ENCODE data around the gene OR8B3.
"Not testable (repeated sequence)": the region's sequence is repeated elsewhere in the genome, so short reads cannot be mapped to it uniquely, and the experiment has no call there.

OR8B3 gene

GRCh38 chr11:124398924-124399323 lies at the start of gene OR8B3:
Gene OR8B3 (minus strand): TSS chr11:124399024. CDS start chr11:124397351, 1,673 bp downstream.
- no peak for DNase-seq (ENCODE audit: low read depth in 2 of 2)

DNA sequence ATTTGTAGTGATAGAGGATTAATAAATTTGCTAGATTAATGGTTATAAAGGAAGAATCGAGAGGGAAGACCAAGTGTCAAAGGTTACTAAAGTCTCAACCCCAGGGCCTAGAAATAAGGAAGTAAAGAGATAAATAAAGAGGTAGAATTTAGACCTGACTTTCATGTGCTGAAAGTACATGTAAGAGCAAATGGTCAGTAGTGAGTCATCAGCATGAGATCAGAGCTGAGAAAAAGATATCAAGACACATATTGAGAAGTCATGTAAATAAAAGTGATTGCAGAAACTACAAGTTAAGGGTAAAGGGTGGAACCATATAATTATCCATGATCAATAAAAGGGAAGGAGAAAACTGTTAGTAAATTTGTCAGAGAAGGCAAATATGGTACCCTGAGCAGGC lies 48.1 kb upstream of the OR8B3 start:
- DNase-seq (ENCODE audit: low read depth in 2 of 2), result no peak

GRCh38 chr11:124445646-124446150 lies 46.9 kb upstream of the OR8B3 start, which contains the start of gene OR8B8:
Gene OR8B8 (minus strand): TSS chr11:124445696. CDS start chr11:124441085, 4,611 bp downstream.
- no peak for DNase-seq (ENCODE audit: low read depth in 2 of 2)

GRCh38 chr11:124442847-124443246 lies 44.0 kb upstream of the OR8B3 start:
- no peak for DNase-seq (ENCODE audit: low read depth in 2 of 2)

- no peak for DNase-seq (ENCODE audit: low read depth in 2 of 2)
These were observed 43.6 kb upstream of the OR8B3 start for GRCh38 chr11:124442442-124442841.

DNA sequence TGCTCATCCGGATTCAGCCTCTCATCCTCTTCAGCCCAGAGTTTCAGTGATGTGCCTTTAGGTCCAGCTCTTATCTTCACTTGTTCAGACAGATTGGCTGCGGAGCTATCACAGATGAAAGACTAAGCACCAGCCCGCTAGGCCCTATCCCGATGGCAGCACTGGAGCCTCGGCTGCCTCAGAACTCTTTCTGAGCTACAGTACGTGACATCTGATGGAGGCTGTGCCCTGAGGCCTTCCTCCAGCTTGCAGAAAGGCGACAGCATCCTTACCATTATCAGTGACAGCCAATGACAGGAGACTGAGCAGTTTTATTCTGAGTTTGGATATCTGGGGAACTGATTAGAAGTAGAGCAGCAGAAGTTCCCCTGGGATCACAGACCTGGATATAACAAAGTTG lies 42.7 kb upstream of the OR8B3 start:
- DNase-seq (ENCODE audit: low read depth in 2 of 2), result no peak

- DNase-seq (ENCODE audit: low read depth in 2 of 2), result no peak
These were observed 42.3 kb upstream of the OR8B3 start for GRCh38 chr11:124441081-124441480.

- no peak for DNase-seq (ENCODE audit: low read depth in 2 of 2)
These were observed 41.8 kb upstream of the OR8B3 start for GRCh38 chr11:124440608-124441007.

- no peak for DNase-seq (ENCODE audit: low read depth in 2 of 2)
These were observed 35.9 kb upstream of the OR8B3 start for GRCh38 chr11:124434699-124435098.

GRCh38 chr11:124429599-124429998 lies 30.8 kb upstream of the OR8B3 start:
- DNase-seq (ENCODE audit: low read depth in 2 of 2), result no peak

DNA sequence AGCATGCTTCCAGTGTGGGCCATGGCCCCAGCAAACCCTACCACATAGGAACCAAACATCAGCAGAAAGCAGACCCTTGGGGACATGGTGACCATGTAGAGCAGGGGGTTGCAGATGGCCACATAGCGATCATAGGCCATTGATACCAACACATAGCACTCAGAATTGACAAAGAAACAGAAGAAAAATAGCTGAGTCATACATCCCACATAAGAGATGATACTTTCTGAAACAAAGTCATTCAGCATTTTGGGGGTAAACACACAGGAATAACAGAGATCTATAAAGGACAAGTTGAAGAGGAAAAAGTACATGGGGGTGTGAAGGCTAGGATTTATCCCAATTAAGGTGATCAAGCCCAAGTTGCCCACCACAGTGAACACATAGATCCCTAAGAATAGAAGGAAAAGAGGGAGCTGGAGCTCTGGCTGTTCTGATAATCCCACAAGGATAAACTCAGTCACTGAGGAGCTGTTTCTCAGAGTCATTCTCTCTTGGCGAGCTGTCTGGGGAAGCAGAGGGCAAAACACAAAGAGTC lies 25.6 kb upstream of the OR8B3 start, which contains the start of gene OR8B4:
Gene OR8B4 (minus strand): TSS at position 488 of the 538 bp plus-strand sequence. CDS start 0 bp downstream, at position 488.
- DNase-seq (ENCODE audit: low read depth in 2 of 2), result no peak

DNA sequence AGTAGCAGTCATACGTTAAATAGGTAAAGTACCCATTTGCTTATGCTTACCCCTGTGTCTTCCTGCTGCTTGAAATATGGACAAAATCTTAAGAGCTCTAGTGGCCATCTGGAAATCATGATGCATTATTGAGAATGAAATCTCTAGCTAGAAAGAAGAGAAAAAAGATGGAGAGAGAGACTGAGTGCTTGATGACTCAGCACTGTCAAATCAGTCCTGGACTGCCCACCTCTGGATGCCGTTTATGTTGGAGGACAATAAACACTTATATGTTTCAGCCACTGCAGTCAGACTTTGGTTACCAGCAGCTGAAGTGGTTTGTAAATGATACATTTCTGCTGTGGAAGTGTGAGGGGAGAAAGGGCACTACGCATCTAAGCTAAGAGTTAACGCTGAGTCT lies 22.2 kb upstream of the OR8B3 start:
- DNase-seq (ENCODE audit: low read depth in 2 of 2), result no peak

- DNase-seq (ENCODE audit: low read depth in 2 of 2), result no peak
These were observed 16.6 kb upstream of the OR8B3 start for GRCh38 chr11:124415356-124415923.

- DNase-seq (ENCODE audit: low read depth in 2 of 2), result no peak
These were observed 11.1 kb upstream of the OR8B3 start for GRCh38 chr11:124409906-124410305.

DNA sequence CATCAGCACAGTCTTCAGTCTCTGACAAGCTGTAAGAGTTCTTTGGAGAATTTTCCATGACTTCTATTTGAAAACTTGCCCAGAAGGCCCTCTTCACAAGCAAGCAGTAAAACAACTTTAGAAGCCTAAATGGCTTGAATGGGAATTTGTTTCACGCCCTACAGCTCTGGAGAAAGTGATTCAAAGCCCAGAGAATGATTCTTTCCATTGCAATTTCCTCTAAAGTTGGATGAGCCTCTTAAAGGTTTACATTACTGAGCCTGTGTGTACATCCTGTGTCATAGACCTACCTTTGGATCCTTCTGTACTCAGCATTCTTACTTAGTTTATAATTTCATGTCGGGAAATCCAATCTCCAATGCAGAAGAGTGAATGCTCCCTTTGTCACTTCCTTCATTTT lies 6.8 kb upstream of the OR8B3 start:
- DNase-seq (ENCODE audit: low read depth in 2 of 2), result no peak

- not testable (repeated sequence) for DNase-seq (ENCODE audit: low read depth in 2 of 2)
These were observed 4.4 kb upstream of the OR8B3 start for GRCh38 chr11:124403186-124403585.

DNA sequence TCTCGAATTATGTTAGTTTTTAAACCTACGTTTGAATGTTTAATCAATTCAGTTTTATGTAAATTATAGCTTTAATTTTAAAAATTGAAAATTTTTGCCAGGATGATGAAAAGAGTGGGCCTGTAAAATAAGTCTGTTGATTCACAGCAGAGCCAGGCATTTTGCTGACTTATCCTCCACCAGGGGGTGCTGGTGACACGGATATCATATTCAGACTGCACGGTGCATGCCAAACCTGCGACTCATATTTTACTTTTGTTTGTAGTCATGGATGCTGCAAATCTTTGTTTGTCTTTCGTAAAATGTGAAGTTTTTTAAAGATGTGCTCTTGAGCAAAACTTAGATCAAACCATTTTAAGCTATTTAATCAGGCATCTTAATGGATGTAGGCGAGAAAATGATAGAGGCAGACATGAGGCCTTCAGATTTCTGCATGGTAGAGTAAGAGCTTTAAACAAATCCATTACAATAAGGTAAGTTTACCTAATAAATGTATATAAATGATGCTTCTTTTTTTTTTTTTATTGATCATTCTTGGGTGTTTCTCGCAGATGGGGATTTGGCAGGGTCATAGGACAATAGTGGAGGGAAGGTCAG lies 3.6 kb upstream of the OR8B3 start:
- DNase-seq (ENCODE audit: low read depth in 2 of 2), result no peak

- DNase-seq (ENCODE audit: low read depth in 2 of 2), result not testable (repeated sequence)
These were observed 2.0 kb downstream of the OR8B3 start for GRCh38 chr11:124396847-124397246.

- DNase-seq (ENCODE audit: low read depth in 2 of 2), result no peak
These were observed 4.4 kb downstream of the OR8B3 start for GRCh38 chr11:124394408-124394807.

DNA sequence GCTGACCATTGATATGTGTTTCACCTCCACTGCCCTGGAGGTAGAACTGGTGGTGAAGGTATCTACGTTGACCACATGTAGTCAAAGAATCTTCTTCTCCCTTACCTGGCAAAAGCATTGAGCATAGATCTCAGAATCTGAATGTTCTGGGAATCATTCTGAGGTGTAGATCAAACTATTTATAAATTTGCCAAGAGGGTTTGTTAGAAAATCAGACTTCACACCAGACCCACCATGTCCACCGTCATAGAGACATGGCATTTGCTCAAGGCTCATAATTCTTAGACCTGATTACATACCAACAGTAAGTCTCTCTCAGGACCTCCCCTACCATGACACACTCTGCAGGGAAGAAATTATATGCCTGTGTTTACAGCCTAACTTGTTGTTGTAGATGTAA lies 14.4 kb downstream of the OR8B3 start, which contains the start of gene OR8B2:
Gene OR8B2 (minus strand): TSS at position 101 of the 400 bp plus-strand sequence. CDS start 1,156 bp downstream, outside the sequence.
- DNase-seq (ENCODE audit: low read depth in 2 of 2), result no peak

DNA sequence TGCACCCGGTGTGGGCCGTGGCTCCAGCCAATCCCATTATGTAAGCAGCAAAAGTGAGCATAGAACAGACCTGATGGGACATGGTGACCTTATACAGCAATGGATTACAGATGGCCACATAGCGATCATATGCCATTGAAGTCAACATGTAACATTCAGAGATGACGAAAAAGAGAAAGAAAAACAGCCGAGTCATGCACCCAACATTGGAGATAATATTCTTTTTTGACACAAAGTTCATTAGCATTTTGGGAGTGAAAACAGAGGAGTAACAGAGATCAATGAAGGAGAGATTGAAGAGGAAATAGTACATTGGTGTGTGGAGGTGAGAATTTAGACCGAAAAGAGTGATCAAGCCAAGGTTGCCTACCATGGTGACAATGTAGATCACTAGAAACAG lies 16.0 kb downstream of the OR8B3 start:
- DNase-seq (ENCODE audit: low read depth in 2 of 2), result not testable (repeated sequence)

- no peak for DNase-seq (ENCODE audit: low read depth in 2 of 2)
These were observed 18.2 kb downstream of the OR8B3 start for GRCh38 chr11:124380585-124380984.

DNA sequence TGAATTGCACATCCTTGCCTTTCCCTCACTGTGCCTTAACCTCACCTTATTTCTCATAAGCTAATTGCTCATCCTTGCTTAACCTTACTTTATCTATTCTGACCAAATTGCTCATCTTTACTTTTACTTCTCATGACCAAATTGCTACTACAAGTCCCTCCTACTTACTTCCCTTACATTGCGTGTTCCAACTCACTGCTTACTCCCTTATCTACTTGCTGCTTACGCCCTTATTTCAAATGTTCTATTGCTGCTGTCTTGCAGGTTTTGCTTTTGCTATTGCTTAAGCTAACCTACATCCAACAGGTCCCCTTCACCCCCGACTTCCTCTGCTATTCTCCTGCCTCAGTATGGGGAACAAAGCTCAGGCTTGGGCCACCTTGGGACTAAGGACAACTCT lies 22.5 kb downstream of the OR8B3 start:
- DNase-seq (ENCODE audit: low read depth in 2 of 2), result no peak

Measured in stimulated activated CD4-positive, alpha-beta T cell treated with anti-CD3 and anti-CD28 coated beads, Interleukin-1b, Interleukin-23, amount 100 ng/mL, for 1 hour (primary cell).